Neural progenitor cell (in vitro differentiated cells): ENCODE measurements around the gene PPP1CC.

Source experiments
- CTCF ChIP-seq: fragments of 200-600 bp; sonication (generic); IDR thresholded peaks from 2 replicates; pipeline ENCODE4 v1.5.1; 2017; ENCODE audit warnings: antibody characterized with exemption, mild to moderate bottlenecking
- EZH2phosphoT487 ChIP-seq: fragments of 200-600 bp; sonication (generic); IDR thresholded peaks from 2 replicates; pipeline ENCODE4 v1.6.1; 2017; ENCODE audit warnings: antibody characterized with exemption

GRCh38 chr12:110676171-110676570, 66.5 kb downstream of the PPP1CC start:
- TF ChIP-seq CTCF (no peak), EZH2phosphoT487 (no peak)
